T-cell (primary cell): ENCODE measurements around the gene MAFB. TPM values are rescaled to one million over a fixed set of nuclear protein-coding genes. Genes with fewer than 3 reads are reported as not detected.
A peak's percentile ranks its signal among the peaks of the same experiment; 100 is the strongest.
"Not testable (repeated sequence)": the region's sequence is repeated elsewhere in the genome, so short reads cannot be mapped to it uniquely, and the experiment has no call there.

Source experiments
- ATAC-seq, 4 experiments: fragments of 200-7000 bp in 3 of 4; fragments of 150-1000 bp in 1 of 4; cut with Tn5 transposase; replicated peaks in 1 of 4; 1 replicate in 3 of 4; 2 replicates in 1 of 4; pipeline ENCODE4 v1.10.0; 2021; ENCODE audit warnings: moderate library complexity in 3 of 4, mild to moderate bottlenecking in 2 of 4, moderate number of reproducible peaks in 1 of 4
- CTCF ChIA-PET, 2 donors: fragments of 300-600 bp; sonication (Branson Sonifier 250); formaldehyde crosslinking; loops; one replicate each; lab custom pipeline; 2022; ENCODE audit warnings: antibody characterized with exemption in 2 of 2; lab: Charles Lee
- POLR2A ChIA-PET, 2 donors: fragments of 300-600 bp; sonication (Branson Sonifier 250); formaldehyde crosslinking; loops; one replicate each; lab custom pipeline; 2022; ENCODE audit warnings: antibody characterized with exemption in 2 of 2; lab: Charles Lee
- DNase-seq, 35 experiments: peaks; one replicate each; pipeline versions ENCODE4 v3.0.0 to v3.0.0-alpha.2; 2013 to 2023
- H3K27ac ChIP-seq: one replicate; pipeline ENCODE4 v1.5.1; 2013; ENCODE audit warnings: low read length
- H3K27me3 ChIP-seq, 2 experiments: replicated peaks in 1 of 2; 1 replicate in 1 of 2; 2 replicates in 1 of 2; pipeline versions ENCODE4 v1.6.1 to v1.7.0; 2013; ENCODE audit warnings: low read length in 1 of 2, mixed read lengths in 1 of 2; ENCODE audit not compliant: control insufficient read depth in 2 of 2, insufficient read depth in 2 of 2; ENCODE audit errors: extremely low read depth in 1 of 2
- H3K36me3 ChIP-seq, 2 donors: 1 replicate in 1 of 2; 2 replicates in 1 of 2; pipeline versions ENCODE4 v1.6.1 to v1.7.0; 2013; ENCODE audit warnings: low read length in 1 of 2; ENCODE audit not compliant: control insufficient read depth in 2 of 2, insufficient read depth in 1 of 2; ENCODE audit errors: extremely low read depth in 1 of 2
- H3K4me1 ChIP-seq, 2 experiments: 1 replicate in 1 of 2; 2 replicates in 1 of 2; pipeline versions ENCODE4 v1.6.1 to v1.7.0; 2013; ENCODE audit warnings: low read length in 2 of 2, mixed read lengths in 1 of 2; ENCODE audit not compliant: insufficient read depth in 2 of 2, control insufficient read depth in 1 of 2; ENCODE audit errors: extremely low read depth in 1 of 2
- H3K4me3 ChIP-seq, 2 donors: 1 replicate in 1 of 2; 2 replicates in 1 of 2; pipeline versions ENCODE4 v1.5.1 to v1.7.0; 2013; ENCODE audit warnings: mild to moderate bottlenecking in 2 of 2, low read length in 1 of 2, moderate library complexity in 1 of 2; ENCODE audit not compliant: control insufficient read depth in 1 of 2; ENCODE audit errors: extremely low read depth in 1 of 2
- H3K9me3 ChIP-seq: 2 replicates; pipeline ENCODE4 v1.7.0; 2013
- H3K27ac Mint-ChIP-seq, 2 donors: one replicate each; pipeline ENCODE4 v1.8.0; 2020 to 2021; ENCODE audit warnings: mild to moderate bottlenecking in 2 of 2, mixed read lengths in 2 of 2
- H3K27me3 Mint-ChIP-seq, 2 donors: one replicate each; pipeline ENCODE4 v1.8.0; 2021 to 2022; ENCODE audit warnings: mixed read lengths in 2 of 2
- H3K36me3 Mint-ChIP-seq: one replicate; pipeline ENCODE4 v1.8.0; 2021; ENCODE audit warnings: mixed read lengths
- H3K4me1 Mint-ChIP-seq, 3 donors: one replicate each; pipeline ENCODE4 v1.8.0; 2020 to 2022; ENCODE audit warnings: mixed read lengths in 3 of 3, mild to moderate bottlenecking in 1 of 3
- H3K4me3 Mint-ChIP-seq, 3 donors: one replicate each; pipeline ENCODE4 v1.8.0; 2020 to 2022; ENCODE audit warnings: mild to moderate bottlenecking in 3 of 3, mixed read lengths in 3 of 3, moderate library complexity in 3 of 3
- H3K9me3 Mint-ChIP-seq, 3 donors: one replicate each; pipeline ENCODE4 v1.8.0; 2020 to 2022; ENCODE audit warnings: mixed read lengths in 3 of 3
- whole genome bisulfite sequencing: methylation state at CpG from one replicate; pipeline ENCODE4 v1.1.5; 2013; ENCODE audit warnings: missing lambda C conversion rate; ENCODE audit not compliant: insufficient coverage; 5-methylcytosine and 5-hydroxymethylcytosine counted together
- total RNA-seq, 35 experiments: library from RNA in 6 of 35; stranded (reverse) in 6 of 35; fragments of 120-200 nt in 1 of 35; gene quantifications; one replicate each; pipeline versions ENCODE4 v1.2.1 to v1.2.4 and lab custom pipeline; 2013 to 2026

Gene MAFB
- total RNA-seq (under 1 TPM; 0.23 to 0.56 (median 0.32) TPM), total RNA-seq (lab: John Stamatoyannopoulos, UW) (0 to 18.5 (median 0.38) reads per million in 29 experiments)
- 0.44 TPM for total RNA-seq (2013)

GRCh38 chr20:40689100-40689942, at the start of gene MAFB:
Gene MAFB (minus strand): TSS chr20:40689236. CDS start chr20:40688850, 386 bp downstream.
- peak within 1 kb of the TSS; percentile 29 to 74 for H3K4me3 ChIP-seq
- H3K9me3 Mint-ChIP-seq = no peaks in the 10 kb centered on the region
- H3K4me1 Mint-ChIP-seq = peaks cover 10 to 15% (median 15%) of the 10 kb centered on the region in 3 donors
- ChIA-PET POLR2A (no interaction called here), CTCF (interaction anchor here in 1 of 2 donors (0.6 kb wide), 1 partner anchor 1215 kb away, joined by 3 read pairs; no protein-coding TSS in a partner anchor)
- no peaks in the 10 kb centered on the region for H3K36me3 ChIP-seq
- no peaks in the 10 kb centered on the region for H3K9me3 ChIP-seq
- no peaks in the 10 kb centered on the region for H3K36me3 Mint-ChIP-seq
- 1% methylated on average over 78 of the region's 85 CpGs for WGBS
- H3K4me3 Mint-ChIP-seq = peak within 1 kb of the TSS; percentile 65 to 79 (median 65)
- ATAC-seq (peak; percentile 43 to 67 (median 50)), DNase-seq (peak in 11 of 35 experiments; percentile 5 to 52 (median 11))
- H3K4me1 ChIP-seq = peaks cover 2 to 24% of the 10 kb centered on the region in 2 experiments
- H3K27ac Mint-ChIP-seq = no peak within 1 kb of the TSS
- no peak within 1 kb of the TSS for H3K27ac ChIP-seq
- peaks cover 6 to 79% of the 10 kb centered on the region in 2 experiments for H3K27me3 ChIP-seq
- peaks cover 49 to 91% of the 10 kb centered on the region in 2 donors for H3K27me3 Mint-ChIP-seq

- H3K9me3 ChIP-seq, H3K4me1 ChIP-seq, CTCF ChIA-PET, H3K27ac ChIP-seq, H3K9me3 Mint-ChIP-seq, H3K27ac Mint-ChIP-seq, H3K36me3 ChIP-seq, ATAC-seq, H3K36me3 Mint-ChIP-seq, H3K4me3 ChIP-seq, H3K4me1 Mint-ChIP-seq, H3K4me3 Mint-ChIP-seq, DNase-seq, POLR2A ChIA-PET: not testable (repeated sequence)
- peaks cover 26 to 27% of the 10 kb centered on the region in 2 donors for H3K27me3 Mint-ChIP-seq
- peaks cover 0 to 12% of the 10 kb centered on the region in 2 experiments for H3K27me3 ChIP-seq
- whole genome bisulfite sequencing = no CpG with 5 or more reads among the region's 4 CpGs
Observed at GRCh38 chr20:40736468-40736867, 47.4 kb upstream of the MAFB start.

- H3K36me3 Mint-ChIP-seq = no peaks in the 10 kb centered on the region
- Histone ChIP-seq H3K27me3 (peaks cover 0 to 13% of the 10 kb centered on the region in 2 experiments), H3K9me3 (no peaks in the 10 kb centered on the region), H3K27ac (no peak overlapping the region), H3K4me3 (no peak overlapping the region), H3K36me3 (no peaks in the 10 kb centered on the region), H3K4me1 (no peaks in the 10 kb centered on the region)
- CTCF ChIA-PET = no interaction called here
- H3K9me3 Mint-ChIP-seq = peaks cover 0 to 6% (median 4%) of the 10 kb centered on the region in 3 donors
- DNase-seq (no peak), ATAC-seq (no peak)
- H3K4me3 Mint-ChIP-seq = no peak overlapping the region
- peaks cover 14 to 15% of the 10 kb centered on the region in 2 donors for H3K27me3 Mint-ChIP-seq
- no peaks in the 10 kb centered on the region for H3K4me1 Mint-ChIP-seq
- WGBS = 62% methylated on average over 2 of the region's 2 CpGs
- H3K27ac Mint-ChIP-seq = no peak overlapping the region
- POLR2A ChIA-PET = no interaction called here
Observed at GRCh38 chr20:40728996-40729395, 40.0 kb upstream of the MAFB start.

GRCh38 chr20:40728470-40728869, 39.4 kb upstream of the MAFB start:
- no peak overlapping the region for H3K27ac ChIP-seq
- no peak overlapping the region for H3K27ac Mint-ChIP-seq
- WGBS = no CpG with 5 or more reads among the region's 1 CpG
- CTCF ChIA-PET = no interaction called here
- no peaks in the 10 kb centered on the region for H3K36me3 Mint-ChIP-seq
- H3K4me1 ChIP-seq = no peaks in the 10 kb centered on the region
- H3K9me3 ChIP-seq = no peaks in the 10 kb centered on the region
- DNase-seq (no peak), ATAC-seq (no peak)
- H3K4me3 Mint-ChIP-seq = no peak overlapping the region
- H3K9me3 Mint-ChIP-seq = peaks cover 0 to 6% (median 4%) of the 10 kb centered on the region in 3 donors
- POLR2A ChIA-PET = no interaction called here
- peaks cover 0 to 13% of the 10 kb centered on the region in 2 experiments for H3K27me3 ChIP-seq
- H3K27me3 Mint-ChIP-seq = peaks cover 9 to 10% of the 10 kb centered on the region in 2 donors
- H3K36me3 ChIP-seq = no peaks in the 10 kb centered on the region
- no peaks in the 10 kb centered on the region for H3K4me1 Mint-ChIP-seq
- H3K4me3 ChIP-seq = no peak overlapping the region

GRCh38 chr20:40727960-40728359, 38.9 kb upstream of the MAFB start:
- Histone ChIP-seq H3K36me3 (no peaks in the 10 kb centered on the region), H3K4me3 (no peak overlapping the region), H3K9me3 (no peaks in the 10 kb centered on the region), H3K4me1 (no peaks in the 10 kb centered on the region), H3K27me3 (peaks cover 0 to 13% of the 10 kb centered on the region in 2 experiments), H3K27ac (no peak overlapping the region)
- H3K4me1 Mint-ChIP-seq = no peaks in the 10 kb centered on the region
- peaks cover 0 to 6% (median 4%) of the 10 kb centered on the region in 3 donors for H3K9me3 Mint-ChIP-seq
- ATAC-seq (no peak), DNase-seq (no peak)
- no peaks in the 10 kb centered on the region for H3K36me3 Mint-ChIP-seq
- ChIA-PET CTCF (no interaction called here), POLR2A (no interaction called here)
- peaks cover 6% of the 10 kb centered on the region in 2 donors for H3K27me3 Mint-ChIP-seq
- H3K27ac Mint-ChIP-seq = no peak overlapping the region
- H3K4me3 Mint-ChIP-seq = no peak overlapping the region

- ChIA-PET CTCF (no interaction called here), POLR2A (no interaction called here)
- no peak overlapping the region for H3K4me3 Mint-ChIP-seq
- no peaks in the 10 kb centered on the region for H3K4me1 Mint-ChIP-seq
- no peak overlapping the region for H3K4me3 ChIP-seq
- H3K9me3 ChIP-seq = no peaks in the 10 kb centered on the region
- H3K36me3 ChIP-seq = no peaks in the 10 kb centered on the region
- DNase-seq = no peak
- peaks cover 0 to 8% of the 10 kb centered on the region in 2 experiments for H3K27me3 ChIP-seq
- H3K4me1 ChIP-seq = no peaks in the 10 kb centered on the region
- peaks cover 6% of the 10 kb centered on the region in 2 donors for H3K27me3 Mint-ChIP-seq
- no peak overlapping the region for H3K27ac Mint-ChIP-seq
- H3K36me3 Mint-ChIP-seq = no peaks in the 10 kb centered on the region
- no peak for ATAC-seq
- no peak overlapping the region for H3K27ac ChIP-seq
- WGBS = 38% methylated on average over 1 of the region's 3 CpGs
- H3K9me3 Mint-ChIP-seq = peaks cover 0 to 6% (median 4%) of the 10 kb centered on the region in 3 donors
Observed at GRCh38 chr20:40726776-40727175, 37.7 kb upstream of the MAFB start.
